Thyroid gland (tissue), 4 donors: ENCODE results near the gene CUL5. TPM values are rescaled to one million over a fixed set of nuclear protein-coding genes. Genes with fewer than 3 reads are reported as not detected.
A peak's percentile ranks its signal among the peaks of the same experiment; 100 is the strongest.

Experiments used
- DNase-seq, 2 donors: peaks; one replicate each; pipeline ENCODE4 v3.0.0-alpha.2; 2019
- H3K27ac ChIP-seq, 3 donors: fragments of 200-600 bp; sonication (generic); 1 replicate in 2 of 3; 2 replicates in 1 of 3; pipeline ENCODE4 v1.5.1; 2016 to 2019; ENCODE audit warnings: mild to moderate bottlenecking in 1 of 3, moderate library complexity in 1 of 3
- H3K27me3 ChIP-seq: fragments of 200-600 bp; sonication (generic); one replicate; pipeline ENCODE4 v1.5.1; 2019
- H3K36me3 ChIP-seq, 2 donors: fragments of 200-600 bp; sonication (generic); one replicate each; pipeline ENCODE4 v1.5.1; 2016 to 2019
- H3K4me1 ChIP-seq, 2 donors: fragments of 200-600 bp; sonication (generic); one replicate each; pipeline ENCODE4 v1.5.1; 2017 to 2019
- H3K4me3 ChIP-seq, 3 donors: fragments of 200-600 bp; sonication (generic); replicated peaks in 1 of 3; 1 replicate in 2 of 3; 2 replicates in 1 of 3; pipeline ENCODE4 v1.5.1; 2016; ENCODE audit warnings: mild to moderate bottlenecking in 1 of 3
- H3K9me3 ChIP-seq: fragments of 200-600 bp; sonication (generic); one replicate; pipeline ENCODE4 v1.5.1; 2017
- POLR2A ChIP-seq, 2 donors: fragments of 450-650 bp; IDR thresholded peaks; one replicate each; pipeline ENCODE4 v1.6.1; 2017; ENCODE audit warnings: antibody characterized with exemption in 2 of 2, mild to moderate bottlenecking in 2 of 2, moderate library complexity in 1 of 2
- WGBS, 2 donors: methylation state at CpG; one replicate each; pipeline ENCODE4 v1.1.5; 2017; 5-methylcytosine and 5-hydroxymethylcytosine counted together
- intact Hi-C: fragments of 100-400 bp; cut with DNase I; formaldehyde crosslinking; loops from one replicate; pipeline ENCODE4 v1.15.1; 2023
- total RNA-seq, 4 donors: library from RNA; depleted of rRNA; stranded (reverse); fragments of >200 nt; gene quantifications; one replicate each; pipeline ENCODE4 v1.2.3, GENCODE V29; 2016
- TF ChIP-seq, protein P1 (sequence below), 6 experiments: fragments of 200-600 bp in 3 of 6; fragments of 450-650 bp in 3 of 6; sonication (generic) in 3 of 6; IDR thresholded peaks; one replicate each; pipeline ENCODE4 v1.5.1; 2016 to 2019; ENCODE audit warnings: antibody characterized with exemption in 6 of 6, mild to moderate bottlenecking in 2 of 6, inconsistent platforms in 1 of 6, moderate library complexity in 1 of 6

CUL5 gene
- total RNA-seq, 4 donors from 2014 or later, result 39.5 to 57.0 (median 45.4) TPM

DNA sequence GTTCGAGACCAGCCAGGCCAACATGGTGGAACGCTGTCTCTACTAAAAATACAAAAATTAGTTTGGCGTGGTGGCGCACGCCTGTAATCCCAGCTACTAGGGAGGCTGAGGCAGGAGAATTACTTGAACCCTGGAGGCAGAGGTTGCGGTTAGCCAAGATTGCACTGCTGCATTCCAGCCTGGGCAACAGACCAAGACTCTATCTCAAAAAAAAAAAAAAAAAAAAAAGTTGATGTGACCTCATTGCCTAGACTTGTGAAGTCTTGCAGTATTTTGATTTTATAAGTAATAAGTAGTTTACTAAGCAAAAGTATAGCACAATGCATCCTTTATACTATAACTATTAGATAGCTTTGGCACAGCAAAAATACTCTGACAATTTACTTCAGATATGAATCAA, 9.9 kb upstream of the CUL5 start:
- Histone ChIP-seq H3K27me3 (no peaks in the 10 kb centered on the region), H3K4me3 (no peak overlapping the region), H3K36me3 (no peaks in the 10 kb centered on the region), H3K27ac (no peak overlapping the region), H3K4me1 (no peaks in the 10 kb centered on the region), H3K9me3 (no peaks in the 10 kb centered on the region)
- no peak for DNase-seq
- 92 to 98% methylated on average over 6 of the region's 6 CpGs for WGBS, 2 donors
- no peak for TF ChIP-seq POLR2A (IDR thresholded peaks at IDR 0.05)
- intact Hi-C loops, result no loop called here

DNA sequence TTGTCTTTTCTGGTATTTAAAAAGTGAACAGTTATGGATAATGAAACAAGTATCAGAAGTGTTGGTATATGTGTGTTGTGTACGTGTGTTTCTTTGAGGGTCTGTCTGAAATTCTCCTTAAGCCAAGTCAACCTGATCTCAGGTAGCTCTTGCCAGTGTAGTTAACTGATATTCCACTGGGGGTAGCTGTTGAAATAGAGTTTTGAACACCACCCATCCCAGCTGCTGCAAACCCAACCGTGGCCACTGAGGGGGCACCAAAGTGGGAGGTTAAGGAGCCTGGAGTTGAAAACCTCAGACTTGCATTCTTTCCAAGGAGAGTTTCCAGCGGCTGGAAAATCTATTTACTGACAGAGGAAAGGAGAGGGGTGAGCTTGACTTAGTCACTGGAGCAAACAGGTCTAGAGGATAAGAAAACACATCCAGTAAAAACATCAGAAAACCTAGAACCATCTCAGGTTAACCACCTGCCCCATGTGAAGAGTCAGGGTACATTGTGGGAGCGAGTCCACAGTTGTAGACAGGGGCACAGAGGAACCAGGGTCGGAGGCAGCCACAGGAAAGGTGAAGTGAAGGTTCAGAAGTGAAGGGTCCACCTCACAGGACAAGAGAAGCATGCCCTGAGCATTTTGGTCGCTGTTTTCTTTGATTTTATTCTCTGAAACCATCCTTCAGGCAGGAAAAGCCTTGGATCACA, 8.8 kb upstream of the CUL5 start:
- Histone ChIP-seq H3K9me3 (no peaks in the 10 kb centered on the region), H3K27ac (no peak overlapping the region), H3K4me1 (no peaks in the 10 kb centered on the region), H3K27me3 (no peaks in the 10 kb centered on the region), H3K36me3 (no peaks in the 10 kb centered on the region), H3K4me3 (no peak overlapping the region)
- intact Hi-C loops, result no loop called here
- WGBS, 2 donors, result 31 to 38% methylated on average over 6 of the region's 6 CpGs
- DNase-seq, result no peak
- TF ChIP-seq, protein P1, sequence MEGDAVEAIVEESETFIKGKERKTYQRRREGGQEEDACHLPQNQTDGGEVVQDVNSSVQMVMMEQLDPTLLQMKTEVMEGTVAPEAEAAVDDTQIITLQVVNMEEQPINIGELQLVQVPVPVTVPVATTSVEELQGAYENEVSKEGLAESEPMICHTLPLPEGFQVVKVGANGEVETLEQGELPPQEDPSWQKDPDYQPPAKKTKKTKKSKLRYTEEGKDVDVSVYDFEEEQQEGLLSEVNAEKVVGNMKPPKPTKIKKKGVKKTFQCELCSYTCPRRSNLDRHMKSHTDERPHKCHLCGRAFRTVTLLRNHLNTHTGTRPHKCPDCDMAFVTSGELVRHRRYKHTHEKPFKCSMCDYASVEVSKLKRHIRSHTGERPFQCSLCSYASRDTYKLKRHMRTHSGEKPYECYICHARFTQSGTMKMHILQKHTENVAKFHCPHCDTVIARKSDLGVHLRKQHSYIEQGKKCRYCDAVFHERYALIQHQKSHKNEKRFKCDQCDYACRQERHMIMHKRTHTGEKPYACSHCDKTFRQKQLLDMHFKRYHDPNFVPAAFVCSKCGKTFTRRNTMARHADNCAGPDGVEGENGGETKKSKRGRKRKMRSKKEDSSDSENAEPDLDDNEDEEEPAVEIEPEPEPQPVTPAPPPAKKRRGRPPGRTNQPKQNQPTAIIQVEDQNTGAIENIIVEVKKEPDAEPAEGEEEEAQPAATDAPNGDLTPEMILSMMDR (IDR thresholded peaks at IDR 0.05), result peak in 5 of 6 experiments; percentile 10 to 36 (median 27)
- no peak for TF ChIP-seq POLR2A (IDR thresholded peaks at IDR 0.05)

DNA sequence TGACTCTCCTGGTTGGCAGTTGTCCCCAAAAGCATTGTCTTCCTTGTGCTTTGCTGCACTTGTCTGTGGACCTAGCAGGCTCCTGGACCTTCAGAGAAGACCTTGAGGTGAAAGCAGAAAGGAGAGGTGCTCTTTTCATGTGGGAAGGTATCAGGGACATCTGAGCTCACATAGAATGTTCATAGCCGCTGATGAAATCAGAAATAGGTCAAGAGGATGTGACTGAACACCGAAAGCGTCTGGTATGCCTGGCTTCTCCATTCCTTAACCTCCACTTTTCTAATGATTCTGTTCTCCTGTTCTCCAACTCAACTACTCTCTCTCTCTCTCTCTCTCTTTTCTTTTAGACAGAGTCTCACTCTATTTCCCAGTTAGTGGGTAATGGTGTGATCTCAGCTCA, 6.2 kb upstream of the CUL5 start:
- no peaks in the 10 kb centered on the region for H3K9me3 ChIP-seq
- H3K4me1 ChIP-seq, result no peaks in the 10 kb centered on the region
- H3K27ac ChIP-seq, result no peak overlapping the region
- no peaks in the 10 kb centered on the region for H3K36me3 ChIP-seq
- no peak for DNase-seq
- intact Hi-C loops, result no loop called here
- no peak overlapping the region for H3K4me3 ChIP-seq
- TF ChIP-seq, protein P1 (IDR thresholded peaks at IDR 0.05), result no peak
- TF ChIP-seq POLR2A (IDR thresholded peaks at IDR 0.05), result no peak
- 88 to 93% methylated on average over 3 of the region's 3 CpGs for WGBS, 2 donors
- no peaks in the 10 kb centered on the region for H3K27me3 ChIP-seq

DNA sequence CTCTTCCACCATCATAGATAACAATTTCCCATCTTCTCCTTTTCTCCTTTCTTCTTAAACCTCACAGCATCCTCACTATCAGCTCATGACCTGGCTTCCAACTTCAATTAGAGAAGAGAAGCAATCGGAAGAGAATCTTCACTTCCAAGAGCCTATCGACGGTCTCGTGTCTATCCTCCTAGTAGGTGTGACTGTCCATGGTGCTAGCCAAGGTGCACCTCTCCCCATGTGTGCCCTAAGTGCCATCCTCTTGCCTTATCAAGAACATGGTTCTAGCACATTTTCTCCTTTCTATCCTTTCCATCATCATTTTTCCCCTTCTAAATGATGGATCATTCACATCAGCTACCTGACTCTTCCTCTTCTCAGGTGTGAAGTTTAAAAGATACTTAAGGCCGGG, 5.1 kb upstream of the CUL5 start:
- 84 to 88% methylated on average over 5 of the region's 5 CpGs for WGBS, 2 donors
- peaks cover 0 to 4% of the 10 kb centered on the region in 2 donors for H3K4me1 ChIP-seq
- no peaks in the 10 kb centered on the region for H3K36me3 ChIP-seq
- H3K27me3 ChIP-seq, result no peaks in the 10 kb centered on the region
- H3K4me3 ChIP-seq, result no peak overlapping the region
- H3K9me3 ChIP-seq, result no peaks in the 10 kb centered on the region
- intact Hi-C loops, result no loop called here
- no peak overlapping the region for H3K27ac ChIP-seq
- DNase-seq, result no peak
- TF ChIP-seq, protein P1 (IDR thresholded peaks at IDR 0.05), result no peak
- no peak for TF ChIP-seq POLR2A (IDR thresholded peaks at IDR 0.05)

DNA sequence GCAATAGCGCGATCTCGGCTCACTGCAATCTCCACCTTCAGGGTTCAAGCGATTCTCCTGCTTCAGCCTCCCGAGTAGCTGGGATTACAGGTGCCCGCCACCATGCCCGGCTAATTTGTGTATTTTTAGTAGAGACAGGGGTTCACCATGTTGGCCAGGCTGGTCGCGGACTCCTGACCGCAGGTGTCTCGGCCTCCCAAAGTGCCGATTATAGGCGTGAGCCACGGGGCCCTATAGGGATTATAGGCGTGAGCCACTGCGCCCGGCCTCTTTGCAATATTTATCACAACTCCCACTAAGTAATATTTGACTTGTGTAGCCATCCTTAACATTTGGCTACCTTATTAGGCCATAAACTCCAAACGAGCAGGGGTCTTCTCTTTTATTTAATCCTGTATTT, 879 bp upstream of the CUL5 start:
- WGBS, 2 donors, result 96 to 97% methylated on average over 18 of the region's 18 CpGs
- H3K9me3 ChIP-seq, result no peaks in the 10 kb centered on the region
- no peaks in the 10 kb centered on the region for H3K27me3 ChIP-seq
- H3K4me1 ChIP-seq, result peaks cover 29% of the 10 kb centered on the region in 2 donors
- intact Hi-C loops, result no loop called here
- H3K36me3 ChIP-seq, result no peaks in the 10 kb centered on the region
- DNase-seq, result no peak
- no peak overlapping the region for H3K27ac ChIP-seq
- H3K4me3 ChIP-seq, result no peak overlapping the region
- TF ChIP-seq POLR2A (IDR thresholded peaks at IDR 0.05), result no peak
- TF ChIP-seq, protein P1 (IDR thresholded peaks at IDR 0.05), result no peak
